Pancreas (tissue), 10 donors: ENCODE results near the gene ZNF511. TPM values are rescaled to one million over a fixed set of nuclear protein-coding genes. Genes with fewer than 3 reads are reported as not detected.

ENCODE experiments used
- ATAC-seq, 4 donors: fragments of 200-7000 bp; cut with Tn5 transposase; one replicate each; pipeline versions ENCODE4 v1.8.0 to v1.9.1; 2020; ENCODE audit warnings: mild to moderate bottlenecking in 4 of 4, moderate library complexity in 4 of 4
- DNase-seq, 6 donors: peaks; one replicate each; pipeline ENCODE4 v3.0.0-alpha.2; 2020
- FAIRE-seq: peaks from 2 replicates; lab custom pipeline; 2012; peaks lifted over from hg19 to GRCh38; lab: Jason Lieb, UNC
- H3K27ac ChIP-seq, 4 donors: fragments of 200-600 bp; sonication (generic); 1 replicate in 3 of 4; 2 replicates in 1 of 4; pipeline versions ENCODE4 v1.5.0 to v1.8.0; 2020
- H3K27me3 ChIP-seq, 4 donors: fragments of 200-600 bp; one replicate each; pipeline ENCODE4 v1.8.0; 2021
- H3K36me3 ChIP-seq, 3 donors: fragments of 200-600 bp; sonication (generic) in 1 of 3; one replicate each; pipeline versions ENCODE4 v1.5.0 to v1.8.0; 2020 to 2021
- H3K4me1 ChIP-seq, 3 donors: fragments of 200-600 bp; one replicate each; pipeline ENCODE4 v1.8.0; 2021
- H3K4me3 ChIP-seq, 4 donors: fragments of 200-600 bp; sonication (generic) in 2 of 4; one replicate each; pipeline versions ENCODE4 v1.5.0 to v1.8.0; 2020 to 2021
- H3K9me3 ChIP-seq, 4 donors: fragments of 200-600 bp; one replicate each; pipeline ENCODE4 v1.8.0; 2021
- WGBS, 2 donors: extraction: QIAGEN DNeasy Blood & Tissue Kit; methylation state at CpG; one replicate each; pipeline ENCODE4 v1.1.7; 2013; 5-methylcytosine and 5-hydroxymethylcytosine counted together
- intact Hi-C, 3 donors: fragments of 100-400 bp; cut with DNase I; formaldehyde crosslinking; loops; one replicate each; pipeline versions ENCODE4 v1.11.1 to v1.14.2; 2022
- polyA plus RNA-seq, 2 donors: library from polyadenylated mRNA; stranded (reverse); fragments of 200-250 nt; gene quantifications; one replicate each; pipeline ENCODE4 v1.2.3, GENCODE V29; 2013
- total RNA-seq, 6 donors: library from RNA; stranded (reverse); fragmentation: NEBNext Ultra II Directional in 4 of 6; extraction: Animal tissue kit (Norgen Biotek cat#: 25700) in 4 of 6; gene quantifications; one replicate each; pipeline versions ENCODE4 v1.2.1 to v1.2.4, GENCODE V29; 2021 to 2023
- TF ChIP-seq, protein P1 (sequence below), 4 donors: fragments of 200-600 bp; sonication (generic) in 3 of 4; IDR thresholded peaks; one replicate each; pipeline versions ENCODE4 v1.5.0 to v1.8.0; 2021; ENCODE audit warnings: antibody characterized with exemption in 4 of 4
- donor health status: healthy with polysubstance abuse.
- donor health status: DM: no; HTN: no; CAD: no; lungs with moderate emphysema.
- donor health status: DM: no; HTN: no; CAD: no.
- donor health status: control.
- donor health status: control.
- donor health status: Bipolar disorder and iron deficiency.
- donor health status: DM: yes; HTN: yes; CAD: no.
- donor health status: DM: no; HTN: no; CAD: no.
- donor health status: DM: no; HTN: no; CAD: no.
- donor health status: DM: yes; HTN: yes; CAD: no.

Gene ZNF511
- total and polyA plus RNA-seq, 8 donors: 13.3 to 40.3 (median 17.3) TPM

DNA sequence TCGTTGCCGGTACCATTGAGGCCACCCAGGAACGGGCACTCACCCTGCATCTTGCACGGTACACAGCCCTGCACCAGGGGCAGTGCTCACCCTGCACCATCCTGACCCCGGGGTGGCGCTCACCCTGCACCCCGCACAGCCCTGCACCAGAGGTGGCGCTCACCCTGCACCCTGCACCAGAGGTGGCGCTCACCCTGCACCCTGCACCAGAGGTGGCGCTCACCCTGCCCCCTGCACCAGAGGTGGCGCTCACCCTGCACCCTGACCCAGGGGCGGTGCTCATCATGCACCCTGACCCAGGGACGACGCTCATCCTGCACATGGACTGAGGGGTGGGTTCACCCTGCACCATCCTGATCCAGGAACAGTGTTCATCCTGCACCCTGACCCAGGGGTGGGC, 6.5 kb upstream of the ZNF511 start:
- Histone ChIP-seq H3K27ac (no peak overlapping the region), H3K27me3 (no peaks in the 10 kb centered on the region), H3K9me3 (no peaks in the 10 kb centered on the region), H3K36me3 (peaks cover 0 to 41% (median 23%) of the 10 kb centered on the region in 3 donors), H3K4me1 (peaks cover 4 to 10% (median 6%) of the 10 kb centered on the region in 3 donors), H3K4me3 (no peak overlapping the region)
- intact Hi-C loops: no loop called here
- no peak for FAIRE-seq
- ATAC-seq: no peak
- TF ChIP-seq, protein P1, sequence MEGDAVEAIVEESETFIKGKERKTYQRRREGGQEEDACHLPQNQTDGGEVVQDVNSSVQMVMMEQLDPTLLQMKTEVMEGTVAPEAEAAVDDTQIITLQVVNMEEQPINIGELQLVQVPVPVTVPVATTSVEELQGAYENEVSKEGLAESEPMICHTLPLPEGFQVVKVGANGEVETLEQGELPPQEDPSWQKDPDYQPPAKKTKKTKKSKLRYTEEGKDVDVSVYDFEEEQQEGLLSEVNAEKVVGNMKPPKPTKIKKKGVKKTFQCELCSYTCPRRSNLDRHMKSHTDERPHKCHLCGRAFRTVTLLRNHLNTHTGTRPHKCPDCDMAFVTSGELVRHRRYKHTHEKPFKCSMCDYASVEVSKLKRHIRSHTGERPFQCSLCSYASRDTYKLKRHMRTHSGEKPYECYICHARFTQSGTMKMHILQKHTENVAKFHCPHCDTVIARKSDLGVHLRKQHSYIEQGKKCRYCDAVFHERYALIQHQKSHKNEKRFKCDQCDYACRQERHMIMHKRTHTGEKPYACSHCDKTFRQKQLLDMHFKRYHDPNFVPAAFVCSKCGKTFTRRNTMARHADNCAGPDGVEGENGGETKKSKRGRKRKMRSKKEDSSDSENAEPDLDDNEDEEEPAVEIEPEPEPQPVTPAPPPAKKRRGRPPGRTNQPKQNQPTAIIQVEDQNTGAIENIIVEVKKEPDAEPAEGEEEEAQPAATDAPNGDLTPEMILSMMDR (IDR thresholded peaks at IDR 0.05): no peak
- WGBS, 2 donors: 96 to 97% methylated on average over 14 of the region's 14 CpGs
- DNase-seq: peak in 1 of 6 donors; percentile 51

- H3K9me3 ChIP-seq: no peaks in the 10 kb centered on the region
- 86 to 89% methylated on average over 8 to 10 of the region's 10 CpGs for WGBS, 2 donors
- peaks cover 8 to 14% (median 9%) of the 10 kb centered on the region in 3 donors for H3K4me1 ChIP-seq
- DNase-seq: peak in 2 of 6 donors; percentile 27 to 57
- intact Hi-C loops: no loop called here
- H3K27ac ChIP-seq: no peak overlapping the region
- TF ChIP-seq, protein P1 (IDR thresholded peaks at IDR 0.05): no peak
- H3K27me3 ChIP-seq: no peaks in the 10 kb centered on the region
- H3K36me3 ChIP-seq: peaks cover 0 to 32% (median 14%) of the 10 kb centered on the region in 3 donors
- H3K4me3 ChIP-seq: no peak overlapping the region
- no peak for FAIRE-seq
- no peak for ATAC-seq
These were observed 5.5 kb upstream of the ZNF511 start for GRCh38 chr10:133303206-133303605.

DNA sequence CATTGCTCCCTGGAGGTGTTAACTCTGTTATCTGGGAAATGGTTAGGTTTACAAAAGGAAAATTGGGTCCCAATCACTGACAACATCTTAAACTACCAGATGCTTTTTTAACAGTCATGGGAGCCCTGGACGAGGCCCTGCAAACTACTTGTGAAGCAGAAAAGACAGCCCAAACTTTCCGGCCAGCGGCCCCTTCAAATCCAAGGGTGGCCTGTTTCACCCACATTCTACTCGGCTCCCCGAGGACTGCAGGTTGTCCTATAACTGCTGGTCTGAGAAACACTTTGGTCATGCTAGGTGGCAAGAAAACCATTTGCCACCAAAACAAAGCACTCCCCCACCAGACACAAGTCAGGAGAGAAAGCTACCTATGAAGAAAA, 2.6 kb upstream of the ZNF511 start:
- intact Hi-C loops: no loop called here
- H3K4me1 ChIP-seq: peaks cover 10 to 20% (median 15%) of the 10 kb centered on the region in 3 donors

DNA sequence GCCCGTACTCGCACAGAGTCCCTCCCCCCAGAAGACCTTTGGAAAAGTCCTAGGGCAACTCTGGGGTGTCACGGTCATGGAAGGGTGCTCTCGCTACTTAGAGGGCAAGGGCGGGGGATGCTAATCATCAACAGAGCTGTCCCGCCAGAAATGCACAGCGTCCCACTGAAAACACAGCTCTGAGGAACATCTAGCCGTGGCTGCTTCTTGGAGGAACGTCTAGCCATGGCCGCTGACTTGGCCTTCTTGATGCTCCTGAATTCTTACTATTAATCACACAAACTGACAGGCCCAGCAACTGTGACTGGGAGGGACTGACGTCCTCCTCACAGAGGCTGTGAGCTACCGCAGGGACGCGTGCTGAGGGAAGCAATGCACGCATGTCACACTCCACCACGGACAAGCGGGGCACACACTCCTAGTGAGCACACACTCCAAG, 1.8 kb upstream of the ZNF511 start:
- Histone ChIP-seq H3K9me3 (no peaks in the 10 kb centered on the region), H3K36me3 (peaks cover 0 to 9% (median 0%) of the 10 kb centered on the region in 3 donors), H3K27ac (no peak overlapping the region), H3K4me1 (peaks cover 10 to 20% (median 15%) of the 10 kb centered on the region in 3 donors), H3K4me3 (peak overlapping the region in 1 of 4 donors; percentile 91), H3K27me3 (no peaks in the 10 kb centered on the region)
- intact Hi-C loops: no loop called here
- 72 to 79% methylated on average over 17 of the region's 17 CpGs for WGBS, 2 donors
- DNase-seq: peak in 2 of 6 donors; percentile 35 to 48
- ATAC-seq: no peak
- TF ChIP-seq, protein P1 (IDR thresholded peaks at IDR 0.05): no peak
- no peak for FAIRE-seq

More for the DNA sequence above, 2.6 kb upstream of the ZNF511 start:
- FAIRE-seq (no peak), DNase-seq (peak in 1 of 6 donors; percentile 11), ATAC-seq (no peak)
- peak overlapping the region in 2 of 4 donors; percentile 36 to 58 for H3K27ac ChIP-seq
- 90 to 92% methylated on average over 5 of the region's 5 CpGs for WGBS, 2 donors
- no peaks in the 10 kb centered on the region for H3K9me3 ChIP-seq
- no peak overlapping the region for H3K4me3 ChIP-seq
- H3K36me3 ChIP-seq: peaks cover 0 to 6% (median 0%) of the 10 kb centered on the region in 3 donors
- TF ChIP-seq, protein P1 (IDR thresholded peaks at IDR 0.05): no peak
- no peaks in the 10 kb centered on the region for H3K27me3 ChIP-seq

DNA sequence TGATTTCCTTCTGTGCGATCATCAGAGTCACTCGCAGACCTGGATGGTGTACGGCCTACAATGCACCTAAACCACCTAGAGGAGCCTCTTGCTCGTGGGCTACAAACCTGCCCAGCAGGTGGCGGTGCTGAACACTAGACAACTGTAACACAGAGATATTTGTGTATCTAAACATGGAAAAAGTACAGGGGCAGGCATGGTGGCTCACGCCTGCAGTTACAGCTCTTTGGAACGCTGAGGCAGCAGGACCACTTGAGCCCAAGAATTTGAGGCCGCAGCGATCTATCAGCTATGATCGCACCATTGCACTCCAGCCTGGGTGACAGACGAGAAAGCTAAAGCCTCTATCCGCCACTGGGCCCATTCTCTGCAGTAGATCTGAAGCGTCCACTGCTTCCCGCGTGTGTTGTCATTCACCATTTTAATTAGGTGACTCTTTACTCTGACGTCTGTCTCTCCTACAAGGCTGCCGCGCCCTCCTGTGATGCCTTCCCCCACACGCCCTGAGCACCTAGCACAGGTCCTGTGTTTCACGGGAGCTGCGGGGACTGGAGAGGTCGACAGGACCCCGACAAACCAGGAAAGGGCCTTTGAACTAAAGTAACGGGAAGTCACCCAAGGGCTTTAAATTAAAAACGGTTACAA, 816 bp upstream of the ZNF511 start:
- peak overlapping the region; percentile 93 to 98 (median 98) for H3K27ac ChIP-seq
- no peak for FAIRE-seq
- H3K4me1 ChIP-seq: peaks cover 10 to 20% (median 15%) of the 10 kb centered on the region in 3 donors
- H3K4me3 ChIP-seq: peak overlapping the region; percentile 87 to 97 (median 90)
- TF ChIP-seq, protein P1 (IDR thresholded peaks at IDR 0.05): peak; percentile 44 to 70 (median 60)
- intact Hi-C loops: no loop called here
- peaks cover 0 to 11% (median 4%) of the 10 kb centered on the region in 3 donors for H3K36me3 ChIP-seq
- no peaks in the 10 kb centered on the region for H3K9me3 ChIP-seq
- peak; percentile 86 to 94 (median 89) for DNase-seq
- 1 to 2% methylated on average over 25 of the region's 25 CpGs for WGBS, 2 donors
- H3K27me3 ChIP-seq: no peaks in the 10 kb centered on the region
- ATAC-seq: peak; percentile 48 to 66 (median 60)
